WTC11 (cell line): Measurements from ENCODE around the gene ENHO.

Experiments
- CREB1 ChIP-seq: sonication (generic); formaldehyde crosslinking; IDR thresholded peaks from 2 replicates; pipeline ENCODE4 v1.8.0; 2023; ENCODE audit warnings: mild to moderate bottlenecking, missing genetic modification reagents
- CTCF ChIP-seq: fragments of 200-600 bp; IDR thresholded peaks from 2 replicates; pipeline ENCODE4 v1.8.0; 2022; ENCODE audit warnings: antibody characterized with exemption
- GRHL2 ChIP-seq: fragments of 250-450 bp; sonication (Bioruptor Pico); IDR thresholded peaks from 2 replicates; pipeline ENCODE4 v1.8.0; 2022; ENCODE audit warnings: mild to moderate bottlenecking, moderate library complexity; ENCODE audit not compliant: insufficient replicate concordance, severe bottlenecking
- JUN ChIP-seq: sonication (generic); formaldehyde crosslinking; IDR thresholded peaks from 2 replicates; pipeline ENCODE4 v1.8.0; 2023; ENCODE audit warnings: mild to moderate bottlenecking, missing genetic modification reagents
- KAT7 ChIP-seq: sonication (generic); formaldehyde crosslinking; IDR thresholded peaks from 2 replicates; pipeline ENCODE4 v1.8.1; 2023; ENCODE audit warnings: missing genetic modification reagents, mild to moderate bottlenecking, borderline replicate concordance
- MAX ChIP-seq: sonication (generic); formaldehyde crosslinking; IDR thresholded peaks from 2 replicates; pipeline ENCODE4 v1.8.0; 2022; ENCODE audit warnings: mild to moderate bottlenecking, missing genetic modification reagents
- MLX ChIP-seq: sonication (generic); formaldehyde crosslinking; IDR thresholded peaks from 2 replicates; pipeline ENCODE4 v1.8.1; 2023; ENCODE audit warnings: mild to moderate bottlenecking, missing genetic modification reagents, moderate library complexity
- TEAD4 ChIP-seq: sonication (generic); formaldehyde crosslinking; IDR thresholded peaks from 2 replicates; pipeline ENCODE4 v1.8.0; 2022; ENCODE audit warnings: mild to moderate bottlenecking, missing genetic modification reagents

- TF ChIP-seq MLX (CRISPR knock-in tag) (no peak), MAX (CRISPR knock-in tag) (no peak), CTCF (no peak), GRHL2 (CRISPR knock-in tag) (no peak), JUN (CRISPR knock-in tag) (no peak), TEAD4 (CRISPR knock-in tag) (no peak), CREB1 (CRISPR knock-in tag) (no peak), KAT7 (CRISPR knock-in tag) (no peak)
Measured at GRCh38 chr9:34568133-34568532, 45.3 kb upstream of the ENHO start.
